HUDEP-2 (cell line): Measurements from ENCODE around the gene SPECC1L.
A peak's percentile ranks its signal among the peaks of the same experiment; 100 is the strongest.
"Not testable (repeated sequence)": the region's sequence is repeated elsewhere in the genome, so short reads cannot be mapped to it uniquely, and the experiment has no call there.

Source experiments
- DNase-seq, 76 experiments: peaks; one replicate each; lab custom pipeline; 2025; ENCODE audit not compliant: unreplicated experiment in 76 of 76; lab: John Stamatoyannopoulos, UW

Gene SPECC1L

DNA sequence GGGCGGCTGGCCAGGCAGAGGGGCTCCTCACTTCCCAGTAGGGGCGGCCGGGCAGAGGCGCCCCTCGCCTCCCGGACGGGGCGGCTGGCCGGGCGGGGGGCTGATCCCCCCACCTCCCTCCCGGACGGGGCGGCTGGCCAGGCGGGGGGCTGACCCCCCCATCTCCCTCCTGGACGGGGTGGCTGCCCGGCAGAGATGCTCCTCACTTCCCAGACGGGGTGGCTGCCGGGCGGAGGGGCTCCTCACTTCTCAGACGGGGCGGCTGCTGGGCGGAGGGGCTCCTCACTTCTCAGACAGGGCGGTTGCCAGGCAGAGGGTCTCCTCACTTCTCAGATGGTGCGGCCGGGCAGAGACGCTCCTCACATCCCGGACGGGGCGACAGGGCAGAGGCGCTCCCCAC is 46.9 kb downstream of the SPECC1L start:
- not testable (repeated sequence) for DNase-seq

DNA sequence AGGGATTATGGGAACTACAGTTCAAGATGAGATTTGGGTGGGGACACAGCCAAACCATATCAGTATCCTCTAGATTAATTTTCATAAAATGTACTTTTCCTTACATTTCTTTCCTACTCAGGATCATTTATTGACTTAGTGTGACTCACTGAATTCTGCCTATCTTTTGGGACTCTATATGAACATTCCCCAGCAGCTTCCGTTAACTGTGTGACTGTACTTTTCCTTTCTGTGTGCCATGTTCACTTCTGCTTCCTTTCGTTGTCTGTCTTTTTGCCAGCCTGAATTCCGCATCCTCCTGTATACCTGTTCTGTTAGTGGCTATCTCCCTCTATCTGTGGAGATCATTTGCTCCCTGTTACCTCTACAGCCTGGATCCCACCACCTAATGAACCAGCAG is 48.8 kb downstream of the SPECC1L start:
- DNase-seq: no peak

DNA sequence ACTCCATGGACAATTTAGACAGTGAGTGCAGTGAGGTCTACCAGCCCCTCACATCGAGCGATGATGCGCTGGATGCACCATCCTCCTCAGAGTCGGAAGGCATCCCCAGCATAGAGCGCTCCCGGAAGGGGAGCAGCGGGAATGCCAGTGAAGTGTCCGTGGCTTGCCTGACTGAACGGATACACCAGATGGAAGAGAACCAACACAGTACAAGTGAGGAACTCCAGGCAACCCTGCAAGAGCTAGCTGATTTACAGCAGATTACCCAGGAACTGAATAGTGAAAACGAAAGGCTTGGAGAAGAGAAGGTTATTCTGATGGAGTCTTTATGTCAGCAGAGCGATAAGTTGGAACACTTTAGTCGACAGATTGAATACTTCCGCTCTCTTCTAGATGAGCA is 51.4 kb downstream of the SPECC1L start:
- DNase-seq: no peak

GRCh38 chr22:24322522-24322921 is 51.9 kb downstream of the SPECC1L start:
- DNase-seq: no peak

GRCh38 chr22:24323233-24323632 is 52.6 kb downstream of the SPECC1L start:
- DNase-seq: no peak

GRCh38 chr22:24323695-24324094 is 53.1 kb downstream of the SPECC1L start:
- no peak for DNase-seq

- no peak for DNase-seq
Measured at GRCh38 chr22:24324137-24324536, 53.5 kb downstream of the SPECC1L start.

DNA sequence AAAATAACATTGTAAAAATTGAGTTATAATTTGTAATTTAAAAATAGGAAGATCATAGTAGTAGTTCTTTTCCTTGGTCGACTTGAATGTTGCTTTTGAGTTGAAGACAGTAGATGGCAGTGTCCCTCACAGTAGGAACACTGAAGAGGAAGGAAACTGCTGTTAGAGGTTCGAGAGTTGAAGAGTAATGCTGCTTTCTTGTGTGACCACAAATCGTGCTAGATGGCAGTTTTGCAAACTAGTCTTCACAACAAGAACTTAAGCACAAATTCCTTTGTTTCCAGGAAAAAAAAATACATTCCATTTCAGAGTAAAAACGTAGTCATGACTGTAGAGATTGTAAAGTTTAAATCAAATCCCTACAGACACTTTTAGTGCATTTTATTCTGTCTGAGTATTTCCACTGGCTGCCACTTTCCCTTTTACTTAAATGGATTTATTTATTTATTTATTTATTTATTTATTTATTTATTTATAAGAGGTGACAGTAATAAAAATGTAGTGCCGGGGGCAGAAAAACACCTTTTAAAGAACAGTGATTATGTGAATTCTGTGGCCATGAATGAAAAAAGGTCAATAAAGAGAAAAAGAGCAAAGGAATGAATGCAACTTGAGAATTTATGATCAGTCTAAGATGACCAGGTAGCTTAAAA is 54.6 kb downstream of the SPECC1L start:
- peak in 19 of 76 experiments; percentile 3 to 46 (median 17) for DNase-seq

GRCh38 chr22:24326266-24326665 is 55.6 kb downstream of the SPECC1L start:
- no peak for DNase-seq

DNA sequence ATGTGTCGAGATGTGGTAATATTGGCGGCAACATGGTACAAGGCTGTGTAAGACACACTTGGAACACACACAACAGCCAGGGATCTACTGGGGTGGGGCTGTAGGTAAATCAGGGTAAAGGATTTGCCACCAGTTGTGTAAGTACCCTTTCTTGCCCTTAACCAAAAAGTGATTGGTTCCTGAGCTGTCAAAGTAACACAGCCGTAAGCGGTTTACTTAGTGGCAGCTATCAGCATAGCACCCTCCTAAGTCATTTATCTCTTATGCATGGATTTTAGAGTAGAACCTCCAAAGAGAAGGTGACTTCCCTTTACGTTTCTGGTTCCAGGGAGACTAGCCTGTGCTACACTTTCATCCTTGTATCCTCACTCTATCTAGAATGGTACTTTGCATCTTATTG is 57.2 kb downstream of the SPECC1L start:
- DNase-seq: peak in 1 of 76 experiments; percentile 4

DNA sequence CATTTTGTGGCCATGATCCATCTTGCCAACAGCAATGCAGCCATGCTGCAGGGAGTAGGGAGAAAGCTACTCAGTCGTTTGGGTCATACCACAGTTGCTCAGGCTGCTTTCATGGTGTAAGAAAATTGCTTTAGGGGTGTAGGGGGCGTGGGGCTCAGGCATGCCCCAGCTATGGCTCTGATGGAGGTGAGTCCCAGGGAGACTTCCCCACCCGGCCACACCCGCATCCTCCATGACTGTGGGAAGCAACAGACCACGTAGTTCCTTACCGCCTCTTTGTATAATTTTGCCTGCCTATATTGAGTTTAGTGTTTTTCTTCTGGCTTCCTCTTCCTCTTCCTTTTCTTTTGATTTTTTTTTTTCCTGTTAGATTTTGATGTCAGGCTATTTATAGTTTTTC is 58.8 kb downstream of the SPECC1L start:
- no peak for DNase-seq

DNA sequence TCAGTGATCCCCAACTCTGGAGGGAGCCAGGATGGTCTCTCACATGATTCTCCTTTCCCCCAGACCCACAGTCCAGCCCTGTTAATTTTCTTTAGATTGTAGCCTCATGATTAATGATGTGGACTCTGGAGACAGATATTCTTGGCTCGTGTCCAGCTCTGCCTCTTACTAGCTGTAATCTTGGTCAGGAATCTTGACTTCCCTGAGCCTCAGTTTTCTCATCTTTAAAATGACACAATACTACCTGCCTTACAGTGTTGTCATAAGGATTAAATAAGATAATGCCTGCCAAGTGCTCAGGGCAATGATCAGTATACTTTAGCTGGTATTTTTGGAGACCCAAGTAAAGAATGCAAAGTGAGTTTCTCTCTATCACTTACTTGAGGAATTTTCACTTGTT is 60.0 kb downstream of the SPECC1L start:
- peak in 6 of 76 experiments; percentile 2 to 17 (median 3) for DNase-seq

DNA sequence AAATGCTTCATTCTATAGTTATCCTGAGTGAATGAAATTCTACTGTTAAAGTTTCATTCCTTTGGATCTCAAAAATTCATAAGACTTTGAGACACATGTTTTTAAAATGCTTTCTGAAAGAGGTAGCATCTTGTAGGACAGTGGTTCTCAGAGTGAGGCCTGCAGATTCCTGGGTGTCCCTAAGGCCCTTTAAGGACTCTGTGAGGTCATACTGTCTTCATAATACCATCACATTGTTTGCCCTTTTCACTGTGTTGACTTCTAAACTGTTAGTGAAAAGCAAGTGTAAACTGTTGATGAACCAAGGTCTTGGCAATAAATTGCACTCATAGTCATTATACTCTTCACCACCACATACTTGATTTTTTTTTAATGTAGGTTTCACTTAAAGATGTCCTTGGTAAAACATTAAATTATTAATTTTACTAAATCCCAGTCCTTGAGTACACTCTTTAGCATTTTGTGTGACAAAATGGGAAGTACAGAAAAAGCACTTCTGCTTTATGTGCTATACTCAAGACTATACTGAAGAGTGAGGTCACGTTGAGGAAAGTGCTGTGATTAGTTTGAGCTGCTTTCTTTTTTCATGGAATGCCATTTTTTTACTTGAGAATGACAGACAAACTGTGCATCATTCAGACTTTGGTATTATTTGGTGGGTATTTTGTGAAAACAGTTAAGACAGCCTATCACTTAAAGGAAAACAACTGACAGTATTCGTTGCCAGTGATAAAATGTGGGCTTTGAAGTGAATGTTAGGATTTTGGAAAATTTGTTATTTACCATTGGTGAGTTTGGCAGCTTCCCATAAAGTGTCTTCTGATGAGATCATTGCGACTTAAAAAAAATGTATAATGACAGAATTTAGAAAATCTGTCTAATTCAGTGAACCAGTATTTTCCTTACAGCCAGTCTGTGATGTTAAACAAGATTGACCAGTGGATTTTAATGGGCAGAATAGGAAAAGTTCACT is 61.1 kb downstream of the SPECC1L start:
- peak in 1 of 76 experiments; percentile 27 for DNase-seq

GRCh38 chr22:24333301-24333700 is 62.7 kb downstream of the SPECC1L start:
- DNase-seq: no peak

- no peak for DNase-seq
Measured at GRCh38 chr22:24335496-24335895, 64.9 kb downstream of the SPECC1L start.

GRCh38 chr22:24337894-24338645 is 67.4 kb downstream of the SPECC1L start:
- no peak for DNase-seq

- no peak for DNase-seq
Measured at GRCh38 chr22:24338726-24339451, 68.3 kb downstream of the SPECC1L start.

- DNase-seq: no peak
Measured at GRCh38 chr22:24339452-24339747, 68.8 kb downstream of the SPECC1L start.

DNA sequence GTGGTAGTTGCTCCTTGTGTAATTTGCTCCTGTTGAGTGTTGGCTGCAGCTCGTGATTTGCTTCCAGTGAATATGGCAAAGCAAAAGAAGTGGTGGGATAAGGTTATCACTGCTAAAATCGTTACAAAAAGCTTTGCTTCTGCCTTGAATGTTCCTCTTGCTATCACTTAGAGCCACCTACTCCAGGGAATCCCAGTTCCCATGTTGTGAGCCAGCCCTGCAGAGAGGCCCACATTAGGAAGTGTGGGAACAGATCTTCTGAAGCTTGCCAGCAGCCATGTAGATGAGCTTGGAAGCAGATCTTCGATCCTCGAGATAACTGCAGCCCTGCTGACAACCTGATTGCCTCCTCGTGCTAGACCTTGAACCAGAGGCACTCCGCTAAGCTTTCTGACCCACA is 71.0 kb downstream of the SPECC1L start:
- DNase-seq: no peak

GRCh38 chr22:24350627-24351026 is 80.0 kb downstream of the SPECC1L start:
- DNase-seq: no peak

- DNase-seq: no peak
Measured at GRCh38 chr22:24353121-24353520, 82.5 kb downstream of the SPECC1L start.
